Liver (tissue), 9 donors: Measurements from ENCODE around the gene CFAP54. TPM values are rescaled to one million over a fixed set of nuclear protein-coding genes. Genes with fewer than 3 reads are reported as not detected.

Experiments
- DNase-seq: peaks from one replicate; pipeline ENCODE4 v3.0.0-alpha.2; 2017; ENCODE audit warnings: low spot score
- H3K27ac ChIP-seq, 2 donors: one replicate each; pipeline ENCODE4 v1.7.0; 2013; ENCODE audit warnings: inconsistent platforms in 2 of 2, low read length in 2 of 2, control low read depth in 1 of 2, low read depth in 1 of 2, mild to moderate bottlenecking in 1 of 2
- H3K27me3 ChIP-seq, 4 donors: one replicate each; pipeline versions ENCODE4 v1.6.1 to v1.7.0; 2013; ENCODE audit warnings: low read length in 3 of 4, inconsistent platforms in 1 of 4, mild to moderate bottlenecking in 1 of 4, moderate library complexity in 1 of 4; ENCODE audit not compliant: control insufficient read depth in 4 of 4, insufficient read depth in 4 of 4
- H3K36me3 ChIP-seq, 4 donors: one replicate each; pipeline versions ENCODE4 v1.6.1 to v1.7.0; 2013; ENCODE audit warnings: low read length in 3 of 4, mild to moderate bottlenecking in 3 of 4, low read depth in 1 of 4, moderate library complexity in 1 of 4; ENCODE audit not compliant: control insufficient read depth in 4 of 4, insufficient read depth in 3 of 4
- H3K4me1 ChIP-seq, 4 donors: one replicate each; pipeline versions ENCODE4 v1.6.1 to v1.7.0; 2013; ENCODE audit warnings: low read length in 3 of 4, mild to moderate bottlenecking in 3 of 4, moderate library complexity in 1 of 4; ENCODE audit not compliant: control insufficient read depth in 4 of 4, insufficient read depth in 4 of 4
- H3K4me3 ChIP-seq, 3 donors: one replicate each; pipeline versions ENCODE4 v1.6.1 to v1.7.0; 2013; ENCODE audit warnings: low read length in 3 of 3, control low read depth in 1 of 3, low read depth in 1 of 3, mild to moderate bottlenecking in 1 of 3
- H3K9ac ChIP-seq, 2 donors: one replicate each; pipeline ENCODE4 v1.7.0; 2013; ENCODE audit warnings: low read length in 2 of 2, mild to moderate bottlenecking in 2 of 2, moderate library complexity in 2 of 2, control low read depth in 1 of 2, low read depth in 1 of 2
- H3K9me3 ChIP-seq, 4 donors: one replicate each; pipeline versions ENCODE4 v1.6.1 to v1.7.0; 2013; ENCODE audit warnings: low read length in 3 of 4; ENCODE audit not compliant: control insufficient read depth in 4 of 4
- CTCF ChIP-seq: fragments of 150-350 bp; IDR thresholded peaks from 2 replicates; pipeline ENCODE4 v1.5.1; 2017; ENCODE audit warnings: improper control_type of control experiment, low read depth, low read length; ENCODE audit not compliant: missing input control
- EGR1 ChIP-seq, 2 donors: IDR thresholded peaks; 2 replicates each; pipeline ENCODE4 v1.6.1; 2016 to 2018; ENCODE audit warnings: antibody characterized with exemption in 2 of 2, low read depth in 2 of 2
- FOXA1 ChIP-seq: IDR thresholded peaks from 2 replicates; pipeline ENCODE4 v1.6.1; 2016; ENCODE audit warnings: antibody characterized with exemption
- HNF4A ChIP-seq, 2 donors: conservative IDR thresholded peaks; 2 replicates each; pipeline ENCODE4 v1.6.1; 2016; ENCODE audit warnings: antibody characterized with exemption in 2 of 2, mild to moderate bottlenecking in 2 of 2
- HNF4G ChIP-seq: IDR thresholded peaks from 2 replicates; pipeline ENCODE4 v1.6.1; 2016; ENCODE audit warnings: antibody characterized with exemption
- JUND ChIP-seq, 2 donors: IDR thresholded peaks; 2 replicates each; pipeline ENCODE4 v1.6.1; 2016; ENCODE audit warnings: antibody characterized with exemption in 2 of 2
- MAX ChIP-seq: IDR thresholded peaks from 2 replicates; pipeline ENCODE4 v1.6.1; 2016; ENCODE audit warnings: antibody characterized with exemption
- NR2F2 ChIP-seq: IDR thresholded peaks from 2 replicates; pipeline ENCODE4 v1.6.1; 2016; ENCODE audit warnings: antibody characterized with exemption
- RAD21 ChIP-seq, 2 donors: IDR thresholded peaks; 2 replicates each; pipeline ENCODE4 v1.6.1; 2016; ENCODE audit warnings: antibody characterized with exemption in 2 of 2, mild to moderate bottlenecking in 2 of 2
- REST ChIP-seq: IDR thresholded peaks from 2 replicates; pipeline ENCODE4 v1.6.1; 2016; ENCODE audit warnings: antibody characterized with exemption, mild to moderate bottlenecking
- SP1 ChIP-seq: IDR thresholded peaks from 2 replicates; pipeline ENCODE4 v1.6.1; 2018; ENCODE audit warnings: antibody characterized with exemption, mild to moderate bottlenecking
- TAF1 ChIP-seq: conservative IDR thresholded peaks from 2 replicates; pipeline ENCODE4 v1.6.1; 2016; ENCODE audit warnings: antibody characterized with exemption, mild to moderate bottlenecking
- YY1 ChIP-seq: IDR thresholded peaks from 2 replicates; pipeline ENCODE4 v1.6.1; 2016; ENCODE audit warnings: antibody characterized with exemption, mild to moderate bottlenecking
- WGBS: extraction: QIAGEN DNeasy Blood & Tissue Kit; methylation state at CpG from one replicate; pipeline ENCODE4 v1.1.7; 2013; 5-methylcytosine and 5-hydroxymethylcytosine counted together
- polyA plus RNA-seq, 2 donors: library from polyadenylated mRNA; stranded (reverse) in 1 of 2; unstranded in 1 of 2; fragments of 200-250 nt in 1 of 2; fragments of >200 nt in 1 of 2; fragmentation: Nextera tagmentation in 1 of 2; extraction: Ambion mirVana in 1 of 2; gene quantifications; one replicate each; pipeline versions ENCODE4 v1.2.1 to v1.2.3, GENCODE V29; 2013 to 2015
- total RNA-seq, 2 donors: library from RNA; depleted of rRNA; stranded (reverse); fragments of >200 nt; gene quantifications; one replicate each; pipeline ENCODE4 v1.2.3, GENCODE V29; 2014
- donor health status: healthy.
- donor health status: healthy.
- donor health status: healthy.
- donor health status: healthy.
- donor health status: healthy.

Gene CFAP54
- total and polyA plus RNA-seq, 4 donors = 0.01 to 0.19 (median 0.15) TPM

GRCh38 chr12:96513681-96514080, 24.3 kb downstream of the CFAP54 start (continued):
- TF ChIP-seq CTCF (no peak), HNF4G (no peak), TAF1 (no peak), FOXA1 (no peak), JUND (IDR thresholded peaks at IDR 0.05) (no peak), HNF4A (conservative IDR thresholded peaks at IDR 0.05) (no peak), RAD21 (IDR thresholded peaks at IDR 0.05) (no peak), SP1 (no peak), YY1 (no peak), NR2F2 (no peak)

GRCh38 chr12:96514328-96514727, 25.0 kb downstream of the CFAP54 start:
- Histone ChIP-seq H3K9me3 (no peaks in the 10 kb centered on the region), H3K27me3 (no peaks in the 10 kb centered on the region), H3K27ac (no peak overlapping the region), H3K36me3 (no peaks in the 10 kb centered on the region), H3K4me3 (no peak overlapping the region), H3K9ac (no peak overlapping the region), H3K4me1 (peaks cover 0 to 2% (median 0%) of the 10 kb centered on the region in 4 donors)
- 56% methylated on average over 3 of the region's 3 CpGs for WGBS
- no peak for DNase-seq
- TF ChIP-seq HNF4G = no peak
- no peak for TF ChIP-seq EGR1 (IDR thresholded peaks at IDR 0.05; ENCODE audit: low read depth in 2 of 2)
- no peak for TF ChIP-seq TAF1
- TF ChIP-seq FOXA1 = no peak
- no peak for TF ChIP-seq CTCF

DNA sequence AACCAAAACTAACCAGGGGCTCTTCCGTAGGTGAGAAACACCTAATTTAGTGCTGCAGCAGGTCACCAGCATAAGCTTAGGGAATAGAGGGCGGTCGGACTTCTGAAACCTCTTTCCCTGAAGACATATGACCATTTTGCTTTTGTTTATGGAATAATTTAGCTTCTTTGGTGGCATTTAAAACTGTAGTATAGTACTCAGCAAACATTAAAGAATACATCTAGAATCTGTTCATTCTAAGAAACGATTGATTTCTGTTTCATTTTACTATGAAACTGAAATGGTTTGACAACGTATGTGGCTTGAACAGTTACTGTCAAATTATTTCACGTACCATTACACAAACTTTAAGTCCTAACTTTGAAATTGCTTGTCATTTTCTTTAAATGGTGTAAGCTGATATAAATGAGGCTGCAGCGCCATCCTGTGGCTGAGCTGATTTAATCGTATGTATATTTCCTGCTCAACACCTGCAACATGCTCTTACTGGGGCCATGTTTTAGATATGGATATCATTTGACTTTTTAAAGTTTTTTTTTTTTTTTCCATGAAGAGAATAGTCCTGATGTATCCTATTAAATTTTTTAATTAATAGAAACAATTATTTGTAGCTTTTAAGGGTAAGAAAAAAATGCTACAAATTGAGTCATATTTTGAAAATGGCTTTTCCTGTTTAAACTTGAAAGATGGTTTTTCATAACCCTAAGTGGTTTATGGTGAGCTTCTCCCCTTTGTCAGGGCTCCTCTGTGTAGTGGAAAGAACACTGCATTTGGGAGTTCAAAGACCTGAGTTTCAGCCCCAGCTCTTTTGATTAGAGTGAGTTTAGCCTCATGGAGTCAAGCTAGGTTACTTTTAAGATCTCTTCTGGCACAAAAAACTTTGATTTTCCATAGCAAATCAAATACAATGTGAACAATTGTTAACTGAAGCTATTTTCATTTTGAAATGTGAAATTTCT, 27.4 kb downstream of the CFAP54 start:
- H3K27ac ChIP-seq = no peak overlapping the region
- no peaks in the 10 kb centered on the region for H3K9me3 ChIP-seq
- H3K4me1 ChIP-seq = peaks cover 0 to 2% (median 0%) of the 10 kb centered on the region in 4 donors
- no peaks in the 10 kb centered on the region for H3K27me3 ChIP-seq
- WGBS = 29% methylated on average over 8 of the region's 8 CpGs
- no peak overlapping the region for H3K4me3 ChIP-seq
- no peaks in the 10 kb centered on the region for H3K36me3 ChIP-seq
- TF ChIP-seq RAD21 (IDR thresholded peaks at IDR 0.05) = peak; percentile 84 to 85
- peak; percentile 40 for TF ChIP-seq YY1
- TF ChIP-seq HNF4A (conservative IDR thresholded peaks at IDR 0.05) = no peak
- peak; percentile 59 for TF ChIP-seq CTCF
- TF ChIP-seq TAF1 = no peak
- no peak for TF ChIP-seq MAX
- no peak for TF ChIP-seq HNF4G
- TF ChIP-seq REST = no peak
- DNase-seq = peak; percentile 84
- no peak overlapping the region for H3K9ac ChIP-seq
